Measurements from ENCODE around the gene ADGRF5. TPM values are rescaled to one million over a fixed set of nuclear protein-coding genes. Genes with fewer than 3 reads are reported as not detected.

The ADGRF5 gene
- total and polyA plus RNA-seq, 2 experiments from 2014 or later = 0.70 to 2.0 TPM

DNA sequence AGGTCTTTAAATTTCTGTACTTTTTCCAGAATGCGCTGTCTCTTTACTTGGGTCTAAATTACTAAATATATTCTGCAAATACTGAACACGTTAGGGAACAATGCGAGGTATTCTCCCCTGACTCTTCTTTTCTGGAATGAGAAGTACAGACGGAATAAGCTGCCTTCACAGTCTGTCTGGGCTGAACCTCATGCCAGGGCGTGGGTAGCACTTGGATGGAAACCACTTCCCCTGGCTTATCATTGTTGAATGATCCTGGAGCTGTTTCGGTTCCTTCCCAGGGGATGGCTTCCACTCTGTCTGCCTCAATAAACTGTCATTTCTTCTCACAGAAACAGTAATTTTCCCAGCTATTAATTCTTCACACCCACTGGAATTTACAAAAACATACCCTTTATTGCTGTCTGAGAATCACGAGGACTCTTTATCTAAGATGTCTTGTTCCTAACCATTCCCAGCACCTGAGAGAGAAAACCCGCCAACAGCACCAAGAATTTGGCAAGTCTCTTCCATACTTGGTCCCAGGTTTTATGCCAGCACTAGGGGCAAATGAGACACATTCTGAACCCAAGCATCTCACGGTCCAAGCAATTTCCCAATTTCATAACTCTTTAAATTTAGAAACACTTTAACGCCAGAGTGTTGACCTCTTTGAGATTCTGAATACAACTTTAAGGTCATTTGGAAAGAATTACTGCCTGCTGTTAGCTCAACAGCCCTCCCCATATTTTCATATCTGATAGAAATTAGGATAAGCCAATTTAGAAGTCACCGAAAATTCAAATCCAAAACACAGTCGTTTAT lies 43.2 kb upstream of the ADGRF5 start:
- no peak overlapping the region for H3K4me2 ChIP-seq
- no peaks in the 10 kb centered on the region for H3K4me1 ChIP-seq (ENCODE audit: insufficient read depth)
- peaks cover 4% of the 10 kb centered on the region for H3K27me3 ChIP-seq
- TF ChIP-seq EZH2 (IDR thresholded peaks at IDR 0.05; ENCODE audit: borderline replicate concordance) (no peak), EZH2phosphoT487 (IDR thresholded peaks at IDR 0.05; ENCODE audit: low read depth, severe bottlenecking, unreplicated experiment) (no peak)
- TF ChIP-seq, protein P1, sequence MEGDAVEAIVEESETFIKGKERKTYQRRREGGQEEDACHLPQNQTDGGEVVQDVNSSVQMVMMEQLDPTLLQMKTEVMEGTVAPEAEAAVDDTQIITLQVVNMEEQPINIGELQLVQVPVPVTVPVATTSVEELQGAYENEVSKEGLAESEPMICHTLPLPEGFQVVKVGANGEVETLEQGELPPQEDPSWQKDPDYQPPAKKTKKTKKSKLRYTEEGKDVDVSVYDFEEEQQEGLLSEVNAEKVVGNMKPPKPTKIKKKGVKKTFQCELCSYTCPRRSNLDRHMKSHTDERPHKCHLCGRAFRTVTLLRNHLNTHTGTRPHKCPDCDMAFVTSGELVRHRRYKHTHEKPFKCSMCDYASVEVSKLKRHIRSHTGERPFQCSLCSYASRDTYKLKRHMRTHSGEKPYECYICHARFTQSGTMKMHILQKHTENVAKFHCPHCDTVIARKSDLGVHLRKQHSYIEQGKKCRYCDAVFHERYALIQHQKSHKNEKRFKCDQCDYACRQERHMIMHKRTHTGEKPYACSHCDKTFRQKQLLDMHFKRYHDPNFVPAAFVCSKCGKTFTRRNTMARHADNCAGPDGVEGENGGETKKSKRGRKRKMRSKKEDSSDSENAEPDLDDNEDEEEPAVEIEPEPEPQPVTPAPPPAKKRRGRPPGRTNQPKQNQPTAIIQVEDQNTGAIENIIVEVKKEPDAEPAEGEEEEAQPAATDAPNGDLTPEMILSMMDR (IDR thresholded peaks at IDR 0.05; ENCODE audit: poor library complexity) = no peak
- no peak overlapping the region for H3K4me3 ChIP-seq
- no peak overlapping the region for H2AFZ ChIP-seq
- no peak overlapping the region for H3K27ac ChIP-seq
- no peaks in the 10 kb centered on the region for H3K9me2 ChIP-seq (replicated peaks; ENCODE audit: insufficient read depth)
- no peaks in the 10 kb centered on the region for H3K36me3 ChIP-seq (replicated peaks; ENCODE audit: insufficient read depth, low read depth)
- no peaks in the 10 kb centered on the region for H4K20me1 ChIP-seq (ENCODE audit: insufficient read depth, poor library complexity, severe bottlenecking)
- H3K79me2 ChIP-seq = no peaks in the 10 kb centered on the region
- 65% methylated on average over 12 of the region's 12 CpGs for WGBS (ENCODE audit: low lambda C conversion rate, missing lambda C conversion rate)
- H3K9me3 ChIP-seq (ENCODE audit: low read depth) = no peaks in the 10 kb centered on the region
- no peak for DNase-seq (ENCODE audit: low spot score)

DNA sequence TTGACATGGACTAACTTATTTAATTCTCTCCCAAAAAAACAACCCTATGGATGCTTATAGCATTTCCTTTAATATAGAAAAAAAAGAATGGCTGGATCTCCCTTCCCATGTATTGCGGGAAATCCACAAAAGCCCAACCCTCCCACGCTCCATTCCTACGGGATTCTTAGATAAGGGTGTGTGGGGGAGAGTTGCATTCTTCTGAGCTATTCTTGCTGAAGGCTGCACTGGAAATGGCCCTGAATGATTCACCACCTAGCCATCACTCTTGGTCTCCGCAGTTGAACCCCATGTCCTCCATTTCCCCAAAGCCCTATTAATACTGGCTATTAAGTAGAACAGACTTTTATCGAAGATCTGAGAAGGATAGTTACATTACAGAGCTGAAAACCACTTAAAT lies 41.9 kb upstream of the ADGRF5 start:
- H3K9me3 ChIP-seq (ENCODE audit: low read depth) = no peaks in the 10 kb centered on the region
- no peaks in the 10 kb centered on the region for H3K79me2 ChIP-seq
- H3K27ac ChIP-seq = no peak overlapping the region
- H3K4me3 ChIP-seq = no peak overlapping the region
- TF ChIP-seq EZH2phosphoT487 (IDR thresholded peaks at IDR 0.05; ENCODE audit: low read depth, severe bottlenecking, unreplicated experiment) (no peak), EZH2 (IDR thresholded peaks at IDR 0.05; ENCODE audit: borderline replicate concordance) (no peak)
- TF ChIP-seq, protein P1 (IDR thresholded peaks at IDR 0.05; ENCODE audit: poor library complexity) = no peak
- H2AFZ ChIP-seq = no peak overlapping the region
- WGBS (ENCODE audit: low lambda C conversion rate, missing lambda C conversion rate) = 64% methylated on average over 5 of the region's 5 CpGs
- no peaks in the 10 kb centered on the region for H3K36me3 ChIP-seq (replicated peaks; ENCODE audit: insufficient read depth, low read depth)
- DNase-seq (ENCODE audit: low spot score) = no peak
- H3K9me2 ChIP-seq (replicated peaks; ENCODE audit: insufficient read depth) = no peaks in the 10 kb centered on the region
- H3K4me2 ChIP-seq = no peak overlapping the region
- H3K4me1 ChIP-seq (ENCODE audit: insufficient read depth) = no peaks in the 10 kb centered on the region
- peaks cover 4% of the 10 kb centered on the region for H3K27me3 ChIP-seq
- H4K20me1 ChIP-seq (ENCODE audit: insufficient read depth, poor library complexity, severe bottlenecking) = no peaks in the 10 kb centered on the region

DNA sequence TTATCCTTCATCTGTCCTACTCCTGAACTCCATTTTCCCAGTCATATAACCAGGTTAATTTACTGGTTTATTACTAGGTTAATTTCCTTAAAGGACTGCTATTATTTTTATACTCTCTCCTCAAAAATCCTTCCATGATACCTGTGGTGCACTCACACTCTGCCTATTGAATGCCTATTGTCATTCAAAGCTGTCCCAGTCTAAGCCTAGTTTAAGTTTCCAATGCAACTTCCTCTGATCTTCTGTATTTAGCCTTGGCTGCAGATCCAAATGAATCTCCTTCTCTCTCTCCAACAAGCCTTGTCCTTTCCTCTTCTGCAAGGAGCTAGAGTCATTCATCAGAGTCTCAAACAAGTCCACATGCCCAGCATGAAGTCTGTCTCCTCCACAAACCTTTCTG lies 41.3 kb upstream of the ADGRF5 start:
- peaks cover 4% of the 10 kb centered on the region for H3K27me3 ChIP-seq
- H3K4me1 ChIP-seq (ENCODE audit: insufficient read depth) = no peaks in the 10 kb centered on the region
- TF ChIP-seq EZH2phosphoT487 (IDR thresholded peaks at IDR 0.05; ENCODE audit: low read depth, severe bottlenecking, unreplicated experiment) = no peak
- TF ChIP-seq, protein P1 (IDR thresholded peaks at IDR 0.05; ENCODE audit: poor library complexity) = no peak
- no peak for TF ChIP-seq EZH2 (IDR thresholded peaks at IDR 0.05; ENCODE audit: borderline replicate concordance)
- no peak overlapping the region for H3K4me2 ChIP-seq
- no peaks in the 10 kb centered on the region for H3K9me2 ChIP-seq (replicated peaks; ENCODE audit: insufficient read depth)
- H2AFZ ChIP-seq = no peak overlapping the region
- H3K79me2 ChIP-seq = no peaks in the 10 kb centered on the region
- no peak overlapping the region for H3K4me3 ChIP-seq
- H3K36me3 ChIP-seq (replicated peaks; ENCODE audit: insufficient read depth, low read depth) = no peaks in the 10 kb centered on the region
- no peaks in the 10 kb centered on the region for H4K20me1 ChIP-seq (ENCODE audit: insufficient read depth, poor library complexity, severe bottlenecking)
- DNase-seq (ENCODE audit: low spot score) = no peak
- H3K27ac ChIP-seq = no peak overlapping the region
- H3K9me3 ChIP-seq (ENCODE audit: low read depth) = no peaks in the 10 kb centered on the region

Measured in hepatocyte (in vitro differentiated cells).